HepG2 (cell line): ENCODE data around the gene MIER2. TPM values are rescaled to one million over a fixed set of nuclear protein-coding genes. Genes with fewer than 3 reads are reported as not detected.

Experiments
- ARNT2 ChIP-seq: sonication (generic); formaldehyde crosslinking; IDR thresholded peaks from 2 replicates; pipeline ENCODE4 v1.8.0; 2022; ENCODE audit warnings: mild to moderate bottlenecking, low read depth, missing genetic modification reagents, moderate library complexity
- ARNTL ChIP-seq: sonication (generic); formaldehyde crosslinking; IDR thresholded peaks from 2 replicates; pipeline ENCODE4 v1.4.0; 2020; ENCODE audit warnings: mild to moderate bottlenecking, missing genetic modification reagents
- BCL6 ChIP-seq: IDR thresholded peaks from 2 replicates; pipeline ENCODE4 v1.6.1; 2016; ENCODE audit warnings: missing genetic modification reagents, missing compliant biosample characterization
- CC2D1A ChIP-seq: sonication (generic); formaldehyde crosslinking; IDR thresholded peaks from 2 replicates; pipeline ENCODE4 v1.8.1; 2023; ENCODE audit warnings: mild to moderate bottlenecking, missing genetic modification reagents
- CENPX ChIP-seq: sonication (generic); formaldehyde crosslinking; IDR thresholded peaks from 2 replicates; pipeline ENCODE4 v1.9.0; 2021; ENCODE audit warnings: mild to moderate bottlenecking, missing genetic modification reagents, moderate library complexity
- GATA4 ChIP-seq: sonication (generic); IDR thresholded peaks from 2 replicates; pipeline ENCODE4 v1.6.1; 2016; ENCODE audit warnings: antibody characterized with exemption, low read depth, borderline replicate concordance
- GATAD2A ChIP-seq: IDR thresholded peaks from 2 replicates; pipeline ENCODE4 v1.6.1; 2016
- PAXIP1 ChIP-seq: sonication (generic); formaldehyde crosslinking; conservative IDR thresholded peaks from 2 replicates; pipeline ENCODE4 v1.4.0; 2020; ENCODE audit warnings: mild to moderate bottlenecking, missing genetic modification reagents, moderate library complexity
- SAP130 ChIP-seq: IDR thresholded peaks from 2 replicates; pipeline ENCODE4 v1.6.1; 2016; ENCODE audit warnings: low read depth
- SRSF4 ChIP-seq: fragments of 200-400 bp; formaldehyde crosslinking; IDR thresholded peaks from one replicate; pipeline ENCODE4 v1.6.1; 2018; ENCODE audit warnings: mild to moderate bottlenecking, low read depth, low read length, moderate library complexity; ENCODE audit not compliant: poor library complexity, severe bottlenecking
- SSRP1 ChIP-seq: IDR thresholded peaks from 2 replicates; pipeline ENCODE4 v1.6.1; 2016; ENCODE audit warnings: control low read depth
- TBL1XR1 ChIP-seq: fragments of 150-350 bp; IDR thresholded peaks from 2 replicates; pipeline ENCODE4 v1.6.1; 2014; ENCODE audit warnings: borderline replicate concordance, low read length; ENCODE audit not compliant: partially characterized antibody
- ZBTB43 ChIP-seq: sonication (generic); formaldehyde crosslinking; conservative IDR thresholded peaks from 2 replicates; pipeline ENCODE4 v1.4.0; 2020; ENCODE audit warnings: missing genetic modification reagents
- ZBTB7A ChIP-seq: sonication (generic); formaldehyde crosslinking; IDR thresholded peaks from 2 replicates; pipeline ENCODE4 v1.8.0; 2022; ENCODE audit warnings: mild to moderate bottlenecking, missing genetic modification reagents
- ZBTB7B ChIP-seq: sonication (generic); formaldehyde crosslinking; IDR thresholded peaks from 2 replicates; pipeline ENCODE4 v1.4.0; 2020; ENCODE audit warnings: missing genetic modification reagents
- ZNF17 ChIP-seq: sonication (generic); formaldehyde crosslinking; IDR thresholded peaks from 2 replicates; pipeline ENCODE4 v1.5.0; 2020; ENCODE audit warnings: mild to moderate bottlenecking, missing genetic modification reagents
- ZNF280B ChIP-seq: sonication (generic); formaldehyde crosslinking; IDR thresholded peaks from 2 replicates; pipeline ENCODE4 v1.5.0; 2020; ENCODE audit warnings: missing genetic modification reagents, mild to moderate bottlenecking, borderline replicate concordance
- ZNF34 ChIP-seq: sonication (generic); formaldehyde crosslinking; IDR thresholded peaks from 2 replicates; pipeline ENCODE4 v1.4.0; 2020; ENCODE audit warnings: mild to moderate bottlenecking, missing genetic modification reagents, borderline replicate concordance
- ZNF367 ChIP-seq: sonication (generic); formaldehyde crosslinking; IDR thresholded peaks from 2 replicates; pipeline ENCODE4 v1.4.0; 2020; ENCODE audit warnings: missing genetic modification reagents, borderline replicate concordance
- ZNF567 ChIP-seq: sonication (generic); formaldehyde crosslinking; IDR thresholded peaks from 2 replicates; pipeline ENCODE4 v1.8.1; 2023; ENCODE audit warnings: mild to moderate bottlenecking, missing genetic modification reagents, borderline replicate concordance
- ZNF780A ChIP-seq: sonication (generic); formaldehyde crosslinking; IDR thresholded peaks from 2 replicates; pipeline ENCODE4 v1.8.0; 2022; ENCODE audit warnings: mild to moderate bottlenecking, missing genetic modification reagents, moderate library complexity
- polyA plus RNA-seq, 8 experiments: library from polyadenylated mRNA; depleted of rRNA in 3 of 8; stranded (reverse) in 7 of 8; unstranded in 1 of 8; fragments of >200 nt; fragmentation: Illumina TruSeq in 4 of 8; extraction: Trizol in 4 of 8; gene quantifications; 2 replicates each; pipeline versions ENCODE4 v1.2.1 to v1.2.3, GENCODE V29; 2011 to 2016; ENCODE audit warnings: low read depth in 4 of 8, missing spikeins in 1 of 8, mixed read lengths in 1 of 8; ENCODE audit not compliant: insufficient read depth in 1 of 8
- total RNA-seq, 5 experiments: library from RNA; depleted of rRNA; stranded (reverse); fragments of >200 nt; fragmentation: Illumina TruSeq; extraction: Trizol; gene quantifications; 2 replicates each; pipeline ENCODE4 v1.2.3, GENCODE V29; 2016; ENCODE audit warnings: low read depth in 1 of 5
- TF ChIP-seq, protein P1 (sequence below): sonication (generic); formaldehyde crosslinking; conservative IDR thresholded peaks from 2 replicates; pipeline ENCODE4 v1.4.0; 2020; ENCODE audit warnings: missing genetic modification reagents
- TF ChIP-seq, protein P2 (sequence below): sonication (generic); formaldehyde crosslinking; IDR thresholded peaks from 2 replicates; pipeline ENCODE4 v1.4.0; 2020; ENCODE audit warnings: low read depth, mild to moderate bottlenecking, missing genetic modification reagents

MIER2 gene
- total and polyA plus RNA-seq, 2 of the 13 experiments (the other 11 are each of a cell fraction or from before 2014, with no cell fraction given): 9.6 to 25.7 TPM

- TF ChIP-seq PAXIP1 (CRISPR knock-in tag): peak; percentile 40; the same call in 1 of the 2 replicates
- TF ChIP-seq SAP130 (CRISPR knock-in tag): peak; percentile 22; the same call in 1 of the 2 replicates
- no peak for TF ChIP-seq ZNF567
- TF ChIP-seq CENPX (CRISPR knock-in tag): no peak
- no peak for TF ChIP-seq SSRP1 (CRISPR knock-in tag)
- TF ChIP-seq ARNT2 (CRISPR knock-in tag): no peak
- no peak for TF ChIP-seq ZNF780A (CRISPR knock-in tag)
- TF ChIP-seq ZNF34 (CRISPR knock-in tag): no peak
- TF ChIP-seq BCL6 (CRISPR knock-in tag): peak; percentile 62
- TF ChIP-seq SRSF4: no peak
- no peak for TF ChIP-seq CC2D1A
- TF ChIP-seq ZBTB43 (CRISPR knock-in tag): no peak
- no peak for TF ChIP-seq ZBTB7B (CRISPR knock-in tag)
- no peak for TF ChIP-seq ZBTB7A (CRISPR knock-in tag)
- TF ChIP-seq, protein P1, sequence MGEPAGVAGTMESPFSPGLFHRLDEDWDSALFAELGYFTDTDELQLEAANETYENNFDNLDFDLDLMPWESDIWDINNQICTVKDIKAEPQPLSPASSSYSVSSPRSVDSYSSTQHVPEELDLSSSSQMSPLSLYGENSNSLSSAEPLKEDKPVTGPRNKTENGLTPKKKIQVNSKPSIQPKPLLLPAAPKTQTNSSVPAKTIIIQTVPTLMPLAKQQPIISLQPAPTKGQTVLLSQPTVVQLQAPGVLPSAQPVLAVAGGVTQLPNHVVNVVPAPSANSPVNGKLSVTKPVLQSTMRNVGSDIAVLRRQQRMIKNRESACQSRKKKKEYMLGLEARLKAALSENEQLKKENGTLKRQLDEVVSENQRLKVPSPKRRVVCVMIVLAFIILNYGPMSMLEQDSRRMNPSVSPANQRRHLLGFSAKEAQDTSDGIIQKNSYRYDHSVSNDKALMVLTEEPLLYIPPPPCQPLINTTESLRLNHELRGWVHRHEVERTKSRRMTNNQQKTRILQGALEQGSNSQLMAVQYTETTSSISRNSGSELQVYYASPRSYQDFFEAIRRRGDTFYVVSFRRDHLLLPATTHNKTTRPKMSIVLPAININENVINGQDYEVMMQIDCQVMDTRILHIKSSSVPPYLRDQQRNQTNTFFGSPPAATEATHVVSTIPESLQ (CRISPR knock-in tag): no peak
- no peak for TF ChIP-seq ZNF367 (CRISPR knock-in tag)
- TF ChIP-seq GATAD2A (CRISPR knock-in tag): 0 out of 2 replicates have a peak, but pooled peaks have one; percentile 19
- TF ChIP-seq, protein P2, sequence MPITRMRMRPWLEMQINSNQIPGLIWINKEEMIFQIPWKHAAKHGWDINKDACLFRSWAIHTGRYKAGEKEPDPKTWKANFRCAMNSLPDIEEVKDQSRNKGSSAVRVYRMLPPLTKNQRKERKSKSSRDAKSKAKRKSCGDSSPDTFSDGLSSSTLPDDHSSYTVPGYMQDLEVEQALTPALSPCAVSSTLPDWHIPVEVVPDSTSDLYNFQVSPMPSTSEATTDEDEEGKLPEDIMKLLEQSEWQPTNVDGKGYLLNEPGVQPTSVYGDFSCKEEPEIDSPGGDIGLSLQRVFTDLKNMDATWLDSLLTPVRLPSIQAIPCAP (CRISPR knock-in tag): no peak
- no peak for TF ChIP-seq TBL1XR1
- TF ChIP-seq ZNF280B (CRISPR knock-in tag): no peak
- no peak for TF ChIP-seq ZNF17
- no peak for TF ChIP-seq ARNTL (CRISPR knock-in tag)
- TF ChIP-seq GATA4: no peak
These were observed 9.5 kb downstream of the MIER2 start (continued) for GRCh38 chr19:335072-335471.
